NCI-H128 (cell line): ENCODE results near the gene PREB.

Source experiments
- DNase-seq: peaks from one replicate; lab custom pipeline; 2025; ENCODE audit not compliant: unreplicated experiment; lab: John Stamatoyannopoulos, UW

PREB gene

GRCh38 chr2:27083410-27084296, 50.8 kb downstream of the PREB start:
- no peak for DNase-seq

- DNase-seq: no peak
Measured at GRCh38 chr2:27082773-27083409, 51.5 kb downstream of the PREB start.

GRCh38 chr2:27081984-27082772, 52.3 kb downstream of the PREB start:
- no peak for DNase-seq
